GM12874 (cell line): Measurements from ENCODE around the gene RMI2.
A peak's percentile ranks its signal among the peaks of the same experiment; 100 is the strongest.

Source experiments
- TF ChIP-seq, protein P1 (sequence below): IDR thresholded peaks from 2 replicates; pipeline ENCODE4 v1.5.1; 2011; ENCODE audit warnings: low read depth, mild to moderate bottlenecking, control low read depth, low read length, moderate library complexity; ENCODE audit not compliant: insufficient read depth

The RMI2 gene

DNA sequence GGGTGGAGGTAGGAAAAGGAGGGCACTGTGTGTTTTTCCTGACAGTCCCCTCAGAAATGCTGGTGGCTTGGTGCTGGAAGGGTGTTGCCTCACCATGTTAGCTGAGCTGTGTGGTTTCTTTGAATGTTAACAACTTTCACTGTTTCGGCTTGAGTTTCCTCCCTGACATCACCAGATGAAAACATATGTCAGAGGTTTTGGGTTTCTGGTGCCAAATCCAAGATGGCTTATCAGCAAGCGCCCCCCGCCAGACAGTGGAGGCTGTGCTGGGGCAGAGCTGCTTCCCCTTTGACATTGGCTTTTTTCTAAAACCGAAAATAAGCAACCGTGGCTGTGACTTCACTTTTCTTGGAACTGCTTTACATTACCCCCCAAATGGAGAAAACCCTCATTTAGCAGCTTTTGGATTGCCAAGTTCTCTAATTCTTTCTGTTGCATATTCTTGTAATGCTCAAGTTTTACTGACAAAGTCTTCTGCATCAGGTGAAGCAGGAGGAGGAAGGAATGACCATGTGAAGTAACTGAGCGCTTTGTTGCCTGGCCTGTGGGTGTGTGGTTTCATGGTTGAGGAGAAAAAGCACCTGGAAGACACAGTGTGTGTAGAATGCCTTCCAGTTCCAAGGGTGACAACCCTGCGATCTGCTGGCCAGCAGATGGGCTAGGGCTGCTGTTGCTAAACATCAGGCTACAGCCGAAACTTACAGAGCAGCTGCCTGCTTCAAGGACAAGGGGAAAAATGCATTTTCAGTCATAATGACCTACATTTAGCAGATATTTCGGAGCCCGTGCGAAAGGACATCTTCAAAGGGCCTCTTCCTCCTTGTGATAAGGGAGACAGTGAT lies 9.7 kb downstream of the RMI2 start:
- TF ChIP-seq, protein P1, sequence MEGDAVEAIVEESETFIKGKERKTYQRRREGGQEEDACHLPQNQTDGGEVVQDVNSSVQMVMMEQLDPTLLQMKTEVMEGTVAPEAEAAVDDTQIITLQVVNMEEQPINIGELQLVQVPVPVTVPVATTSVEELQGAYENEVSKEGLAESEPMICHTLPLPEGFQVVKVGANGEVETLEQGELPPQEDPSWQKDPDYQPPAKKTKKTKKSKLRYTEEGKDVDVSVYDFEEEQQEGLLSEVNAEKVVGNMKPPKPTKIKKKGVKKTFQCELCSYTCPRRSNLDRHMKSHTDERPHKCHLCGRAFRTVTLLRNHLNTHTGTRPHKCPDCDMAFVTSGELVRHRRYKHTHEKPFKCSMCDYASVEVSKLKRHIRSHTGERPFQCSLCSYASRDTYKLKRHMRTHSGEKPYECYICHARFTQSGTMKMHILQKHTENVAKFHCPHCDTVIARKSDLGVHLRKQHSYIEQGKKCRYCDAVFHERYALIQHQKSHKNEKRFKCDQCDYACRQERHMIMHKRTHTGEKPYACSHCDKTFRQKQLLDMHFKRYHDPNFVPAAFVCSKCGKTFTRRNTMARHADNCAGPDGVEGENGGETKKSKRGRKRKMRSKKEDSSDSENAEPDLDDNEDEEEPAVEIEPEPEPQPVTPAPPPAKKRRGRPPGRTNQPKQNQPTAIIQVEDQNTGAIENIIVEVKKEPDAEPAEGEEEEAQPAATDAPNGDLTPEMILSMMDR, result 0 out of 2 replicates have a peak, but pooled peaks have one; percentile 3

DNA sequence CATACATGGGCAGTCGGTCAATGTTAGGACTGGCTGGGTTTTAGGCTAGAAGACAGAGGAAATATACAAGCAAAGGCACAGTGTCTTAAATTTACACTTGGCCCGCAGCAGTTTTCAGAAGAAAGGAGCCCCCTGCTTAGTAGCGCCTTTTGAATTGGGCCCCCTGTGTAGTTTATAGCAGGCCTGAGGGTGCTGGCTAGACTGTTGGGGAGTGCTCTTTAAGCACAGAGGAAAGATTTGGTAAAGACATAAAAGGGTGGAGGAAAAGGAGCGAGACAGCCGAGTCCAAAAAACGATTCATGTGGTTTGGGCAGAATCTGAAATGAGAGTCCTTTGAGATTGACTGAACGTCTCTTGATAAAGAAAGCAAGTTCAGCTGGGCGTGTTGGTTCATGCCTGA lies 10.6 kb downstream of the RMI2 start:
- TF ChIP-seq, protein P1, result no peak

DNA sequence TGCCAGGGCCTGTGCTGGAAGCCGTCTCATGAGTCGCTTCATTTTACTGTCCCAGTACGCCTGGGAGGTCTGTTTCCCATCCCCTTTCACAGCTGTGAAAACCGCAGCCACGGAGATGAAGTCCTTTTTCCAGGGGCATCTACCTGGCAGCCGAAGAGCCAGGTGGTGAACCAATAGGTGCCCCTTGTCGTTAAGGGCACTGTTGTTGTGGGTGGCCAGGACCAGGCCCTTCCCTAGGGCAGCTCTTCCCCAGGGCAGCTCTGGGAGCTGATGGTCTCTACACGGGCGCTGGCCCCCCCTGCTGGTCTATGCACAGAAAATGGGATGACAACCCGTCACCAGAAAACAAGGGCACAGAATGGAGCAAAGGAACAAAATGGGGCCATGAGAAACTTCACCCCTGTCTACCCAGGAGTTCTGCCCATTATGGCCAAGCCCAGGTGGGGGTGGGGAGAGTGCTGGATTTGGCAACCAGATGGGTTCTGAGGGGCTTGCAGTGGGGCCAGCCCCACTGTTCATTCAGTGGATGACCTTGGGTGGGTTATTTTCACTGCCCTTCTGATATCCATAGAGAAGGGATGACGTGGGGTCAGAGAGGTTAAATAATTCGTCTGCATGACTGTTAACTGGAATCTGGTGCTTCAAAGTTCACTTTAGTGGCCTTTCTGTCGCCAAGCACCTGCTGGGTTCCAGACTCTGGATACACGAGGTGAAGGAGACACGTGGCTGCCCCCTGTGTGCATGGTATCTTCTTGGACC lies 11.5 kb downstream of the RMI2 start:
- TF ChIP-seq, protein P1, result peak; percentile 75

DNA sequence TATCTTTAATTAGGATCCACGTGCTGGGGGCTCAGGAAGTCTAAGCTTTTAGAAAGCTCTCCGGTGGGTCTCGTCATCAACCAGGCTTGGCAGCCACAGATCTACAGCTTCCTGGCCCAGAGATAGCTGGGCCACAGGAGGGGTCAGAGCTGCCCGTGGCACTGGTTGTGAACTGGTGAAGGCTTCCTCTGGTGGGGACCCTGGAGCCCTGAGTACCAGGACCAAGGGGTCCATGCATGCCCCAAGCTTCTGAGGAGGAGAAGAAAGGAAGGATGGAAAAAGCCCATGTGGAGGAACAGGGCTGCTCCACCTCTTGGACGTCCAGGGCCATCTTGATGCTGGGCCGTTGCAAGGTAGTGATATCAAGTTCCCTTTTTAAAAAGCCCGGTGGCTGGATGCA lies 13.3 kb downstream of the RMI2 start:
- TF ChIP-seq, protein P1, result no peak

DNA sequence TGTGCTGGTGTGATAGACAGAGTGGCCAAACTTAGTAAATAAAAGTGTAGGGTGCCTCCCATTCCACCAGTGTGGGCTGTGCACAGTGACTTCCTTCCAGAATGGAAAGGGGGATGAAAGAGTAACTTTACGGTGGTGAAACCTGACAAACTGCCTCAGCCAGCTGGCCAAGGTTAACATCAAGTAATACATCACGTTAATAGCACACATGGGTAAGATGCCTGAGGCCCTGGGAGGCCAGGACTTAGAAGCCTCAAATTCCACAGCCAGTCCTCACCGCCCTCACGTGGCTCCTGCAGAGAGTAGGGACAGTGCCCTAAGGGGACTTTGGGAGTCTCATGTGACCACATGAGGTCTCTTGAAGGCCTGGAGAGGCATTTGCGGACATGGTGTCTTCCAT lies 14.1 kb downstream of the RMI2 start:
- TF ChIP-seq, protein P1, result no peak

DNA sequence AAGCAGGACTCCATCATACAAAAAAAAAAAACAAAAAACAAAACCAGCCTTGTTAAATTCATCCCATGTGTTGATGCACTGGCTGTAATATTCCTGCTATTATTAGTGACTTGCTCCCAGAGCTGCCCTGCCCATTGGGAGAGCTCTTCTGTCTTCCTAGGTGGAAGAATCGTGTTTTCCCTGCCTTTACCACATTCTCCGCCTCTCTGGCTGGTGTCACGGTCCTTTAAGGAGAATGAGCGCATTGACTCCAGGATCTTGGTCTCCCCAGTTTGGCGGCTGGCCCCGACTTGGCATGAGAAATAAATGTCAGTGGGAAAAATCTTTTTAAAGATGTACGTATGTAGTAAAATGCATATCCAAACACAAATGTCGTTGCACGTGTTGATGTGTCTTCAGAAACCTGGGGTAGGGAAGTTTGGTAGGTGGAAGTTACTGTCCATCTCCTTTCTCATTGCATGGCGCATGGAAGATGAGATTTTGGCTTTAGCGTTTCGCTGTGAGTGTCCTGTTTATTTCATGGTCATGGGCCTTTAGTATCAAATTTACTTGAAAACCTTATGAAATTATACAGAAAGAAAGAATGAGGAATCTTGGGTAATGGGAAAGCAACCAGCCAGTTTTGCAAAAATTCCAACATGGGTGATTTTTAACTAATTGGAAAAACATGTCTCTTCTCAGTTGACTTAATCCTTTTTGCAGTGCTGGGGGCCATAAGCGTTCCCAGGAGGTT lies 15.5 kb downstream of the RMI2 start:
- TF ChIP-seq, protein P1, result no peak
